GM10266 (cell line): Measurements from ENCODE around the gene SDK1.

Experiments
- DNase-seq: peaks from one replicate; pipeline ENCODE4 v3.0.0; 2012; ENCODE audit errors: extremely low spot score
- TF ChIP-seq, protein P1 (sequence below): IDR thresholded peaks from 2 replicates; pipeline ENCODE4 v1.5.1; 2012; ENCODE audit warnings: mild to moderate bottlenecking, low read depth; ENCODE audit not compliant: control insufficient read depth, insufficient read depth; ENCODE audit errors: missing control alignments

Gene SDK1

DNA sequence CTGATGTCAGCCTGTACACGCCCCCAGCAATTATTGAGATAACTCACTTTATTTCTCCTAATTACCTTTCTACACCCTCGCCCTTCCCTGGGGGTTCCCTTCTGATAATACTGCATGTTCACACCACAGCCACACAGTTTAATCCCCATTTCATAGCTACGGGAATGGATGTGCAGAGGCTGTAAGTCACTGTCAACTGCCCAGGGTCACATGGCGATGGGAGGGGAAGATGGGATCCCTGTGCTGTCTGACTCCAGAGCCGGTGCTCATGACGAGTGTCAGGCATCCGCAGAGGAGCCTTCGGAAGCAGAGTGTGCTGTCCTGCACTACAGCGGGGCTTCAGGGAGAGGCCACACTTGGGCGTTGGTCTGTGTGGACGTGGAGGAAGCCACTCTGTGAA, 688.7 kb downstream of the SDK1 start:
- DNase-seq = no peak
- TF ChIP-seq, protein P1, sequence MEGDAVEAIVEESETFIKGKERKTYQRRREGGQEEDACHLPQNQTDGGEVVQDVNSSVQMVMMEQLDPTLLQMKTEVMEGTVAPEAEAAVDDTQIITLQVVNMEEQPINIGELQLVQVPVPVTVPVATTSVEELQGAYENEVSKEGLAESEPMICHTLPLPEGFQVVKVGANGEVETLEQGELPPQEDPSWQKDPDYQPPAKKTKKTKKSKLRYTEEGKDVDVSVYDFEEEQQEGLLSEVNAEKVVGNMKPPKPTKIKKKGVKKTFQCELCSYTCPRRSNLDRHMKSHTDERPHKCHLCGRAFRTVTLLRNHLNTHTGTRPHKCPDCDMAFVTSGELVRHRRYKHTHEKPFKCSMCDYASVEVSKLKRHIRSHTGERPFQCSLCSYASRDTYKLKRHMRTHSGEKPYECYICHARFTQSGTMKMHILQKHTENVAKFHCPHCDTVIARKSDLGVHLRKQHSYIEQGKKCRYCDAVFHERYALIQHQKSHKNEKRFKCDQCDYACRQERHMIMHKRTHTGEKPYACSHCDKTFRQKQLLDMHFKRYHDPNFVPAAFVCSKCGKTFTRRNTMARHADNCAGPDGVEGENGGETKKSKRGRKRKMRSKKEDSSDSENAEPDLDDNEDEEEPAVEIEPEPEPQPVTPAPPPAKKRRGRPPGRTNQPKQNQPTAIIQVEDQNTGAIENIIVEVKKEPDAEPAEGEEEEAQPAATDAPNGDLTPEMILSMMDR = no peak

DNA sequence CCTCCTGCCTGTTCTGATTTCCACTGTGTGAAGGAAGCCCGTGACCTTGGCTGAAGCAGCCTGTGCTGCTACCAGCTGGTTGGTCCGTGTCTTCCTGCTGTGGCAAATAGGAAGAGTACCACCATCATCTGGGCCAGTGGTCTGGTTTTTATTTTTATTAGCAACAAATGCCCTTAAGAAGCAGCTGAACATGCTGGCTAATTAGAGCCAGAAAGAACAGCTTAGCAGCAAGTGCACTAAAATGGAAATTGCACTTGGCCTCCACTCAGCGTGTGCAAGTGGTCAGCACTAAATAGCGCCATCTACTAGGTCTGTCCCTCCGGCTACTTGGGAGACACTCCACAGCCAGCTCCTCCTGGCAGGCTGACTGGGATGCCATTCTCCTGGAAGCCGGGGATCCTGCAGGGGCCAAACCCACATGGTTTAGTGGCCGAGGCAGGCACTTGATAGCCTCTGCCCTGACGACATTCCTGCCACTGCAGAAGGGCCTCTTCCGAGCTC, 690.7 kb downstream of the SDK1 start:
- no peak for DNase-seq

DNA sequence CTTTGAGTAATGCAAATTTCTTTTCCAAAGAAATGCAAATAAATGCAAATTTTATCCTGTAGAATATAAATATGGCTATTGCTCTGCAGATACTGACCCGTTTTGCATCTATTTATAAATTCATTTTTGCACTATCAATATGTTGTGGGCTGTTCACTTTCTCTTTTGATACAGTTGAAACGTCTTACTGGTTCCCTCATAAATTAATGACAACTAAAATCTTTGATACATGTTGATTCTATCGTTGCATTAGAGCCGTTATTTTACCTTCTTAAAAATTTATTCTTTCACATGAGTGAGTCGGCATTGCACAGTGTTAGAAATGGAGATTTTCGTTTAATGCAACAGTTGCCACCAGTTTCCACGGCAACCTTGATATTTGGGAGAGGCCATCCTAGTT, 691.8 kb downstream of the SDK1 start:
- TF ChIP-seq, protein P1 = no peak
- no peak for DNase-seq

More for the DNA sequence above, 690.7 kb downstream of the SDK1 start:
- TF ChIP-seq, protein P1 = no peak

DNA sequence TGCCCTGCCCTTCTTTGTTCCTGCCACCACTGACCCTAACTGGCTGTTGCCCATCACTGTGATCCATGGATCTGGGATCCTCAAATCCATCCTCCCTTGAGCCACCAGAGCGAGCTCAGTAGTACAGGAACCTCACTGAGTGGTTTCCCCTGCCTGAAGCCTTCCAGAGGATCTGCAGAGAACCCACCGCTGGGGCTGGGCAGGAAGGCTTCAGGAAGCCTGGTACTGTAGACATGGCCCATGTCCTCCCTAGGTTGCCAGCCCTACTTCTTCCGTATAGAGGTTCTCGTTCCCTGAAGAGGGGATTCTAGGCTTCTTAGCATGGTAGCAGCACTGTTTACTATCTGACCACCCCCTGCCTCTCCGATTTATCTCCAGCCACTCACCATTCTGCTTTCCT, 693.7 kb downstream of the SDK1 start:
- TF ChIP-seq, protein P1 = no peak
- no peak for DNase-seq

DNA sequence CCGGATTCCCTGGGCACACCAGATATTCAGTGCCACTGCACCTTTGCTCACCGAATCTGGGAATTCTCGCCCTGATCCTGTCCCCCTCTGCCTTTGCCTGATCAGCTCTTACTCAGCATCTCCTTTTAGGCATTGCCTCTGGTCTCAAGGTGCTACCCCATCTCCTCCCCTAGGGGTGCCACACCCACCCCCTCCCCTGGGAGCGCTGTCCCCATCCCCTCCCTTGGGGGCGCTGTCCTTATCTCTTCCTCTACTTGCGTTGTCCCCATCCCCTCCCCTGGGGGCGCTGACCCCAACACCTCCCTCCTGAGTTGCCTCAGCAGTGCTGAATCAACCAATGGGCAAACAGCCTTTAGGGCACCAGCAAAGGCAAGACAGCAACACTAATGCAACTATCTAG, 694.1 kb downstream of the SDK1 start:
- TF ChIP-seq, protein P1 = no peak
- no peak for DNase-seq

DNA sequence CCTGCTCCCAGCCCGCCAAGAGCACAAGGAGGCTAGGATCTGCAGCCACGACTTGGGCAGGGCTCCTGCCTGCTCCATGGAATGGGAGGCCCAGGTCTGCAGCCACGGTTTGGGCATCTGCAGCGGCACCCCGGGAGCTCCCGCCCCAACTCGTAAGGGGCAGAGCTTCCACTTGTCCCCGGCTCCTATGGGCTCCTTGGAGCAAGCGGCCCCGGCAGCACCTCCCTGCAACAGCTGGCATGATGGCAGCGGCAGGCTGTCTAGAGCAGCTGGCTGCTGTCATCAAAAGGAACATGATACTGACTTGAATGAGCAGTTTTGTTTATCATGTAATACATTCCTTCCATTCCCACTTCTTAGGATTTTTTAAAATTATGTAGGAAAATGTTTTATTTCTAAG, 697.0 kb downstream of the SDK1 start:
- no peak for DNase-seq
- TF ChIP-seq, protein P1 = no peak

DNA sequence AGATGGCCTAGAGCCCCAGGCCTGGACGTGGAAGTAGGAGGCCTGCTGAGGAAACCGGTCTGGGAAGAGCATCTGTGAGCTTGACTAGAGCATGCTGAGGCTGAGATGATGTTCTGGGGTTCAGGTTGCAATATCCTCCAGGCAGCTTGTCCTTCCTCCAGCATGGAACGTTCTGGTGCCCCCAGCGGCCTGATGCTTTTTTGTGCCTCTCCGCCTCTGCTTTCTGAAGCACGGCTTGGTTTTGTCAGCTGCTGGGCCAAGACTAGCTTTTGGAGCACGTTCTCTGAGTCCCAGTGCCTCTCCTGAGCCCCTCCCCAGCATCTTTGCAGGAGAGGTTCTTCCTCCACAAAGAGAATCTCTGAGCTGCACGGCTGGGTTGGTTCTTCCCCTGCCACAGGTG, 699.1 kb downstream of the SDK1 start:
- TF ChIP-seq, protein P1 = no peak
- no peak for DNase-seq
